ENCODE measurements around the gene VSIG1.

The VSIG1 gene

DNA sequence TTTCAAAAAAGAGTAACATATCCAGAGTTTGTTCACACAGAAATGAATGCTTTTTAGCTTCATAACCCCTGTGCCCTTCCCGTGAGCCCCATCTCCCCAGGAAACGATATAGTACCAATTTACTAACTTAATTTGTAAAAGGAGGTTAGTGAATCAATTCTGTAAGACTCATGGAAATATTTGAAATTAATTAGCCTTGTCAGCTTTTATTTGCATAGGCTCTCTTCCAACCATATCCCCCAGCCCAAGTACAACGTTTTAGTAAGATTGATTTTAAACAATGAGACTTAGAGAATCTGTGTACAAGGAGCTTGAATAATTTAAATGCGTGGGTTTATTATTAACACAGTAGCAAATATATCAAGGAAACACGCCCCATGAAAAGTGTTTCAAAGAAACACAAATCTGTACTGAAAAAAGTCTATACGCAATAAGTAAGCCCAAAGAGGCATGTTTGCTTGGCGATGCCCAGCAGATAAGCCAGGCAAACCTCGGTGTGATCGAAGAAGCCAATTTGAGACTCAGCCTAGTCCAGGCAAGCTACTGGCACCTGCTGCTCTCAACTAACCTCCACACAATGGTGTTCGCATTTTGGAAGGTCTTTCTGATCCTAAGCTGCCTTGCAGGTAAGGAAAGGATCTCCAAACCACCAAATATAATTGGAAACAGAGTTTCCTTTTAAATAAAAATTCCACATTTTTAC lies at the start of gene VSIG1:
TSS of gene VSIG1 (plus strand) at position 512 of the 703 bp plus-strand sequence. CDS start at position 578, 66 bp downstream.
- DNase-seq (ENCODE audit: low read depth, low spot score): no peak

DNA sequence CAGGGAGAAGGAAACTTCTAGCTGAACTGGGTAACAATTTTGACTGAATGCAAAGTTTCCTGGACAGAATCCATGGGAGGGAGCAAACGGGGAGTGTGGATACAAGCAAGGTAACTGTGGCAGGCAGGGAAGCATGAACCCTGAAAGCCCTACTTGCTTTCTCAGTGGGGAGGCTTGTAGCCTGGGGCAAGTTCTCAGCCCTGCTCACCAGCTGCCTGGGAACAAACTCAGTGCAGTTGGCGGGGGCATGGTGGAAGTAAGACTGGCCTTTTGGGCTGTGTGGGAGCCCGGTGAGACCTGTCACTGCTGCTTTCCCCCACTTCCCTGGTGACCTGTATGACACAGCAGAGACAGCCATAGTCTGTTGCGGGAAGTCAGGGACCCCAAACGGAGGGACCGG lies 48.7 kb upstream of the VSIG1 start:
- no peak for DNase-seq (ENCODE audit: low read depth, low spot score)

DNA sequence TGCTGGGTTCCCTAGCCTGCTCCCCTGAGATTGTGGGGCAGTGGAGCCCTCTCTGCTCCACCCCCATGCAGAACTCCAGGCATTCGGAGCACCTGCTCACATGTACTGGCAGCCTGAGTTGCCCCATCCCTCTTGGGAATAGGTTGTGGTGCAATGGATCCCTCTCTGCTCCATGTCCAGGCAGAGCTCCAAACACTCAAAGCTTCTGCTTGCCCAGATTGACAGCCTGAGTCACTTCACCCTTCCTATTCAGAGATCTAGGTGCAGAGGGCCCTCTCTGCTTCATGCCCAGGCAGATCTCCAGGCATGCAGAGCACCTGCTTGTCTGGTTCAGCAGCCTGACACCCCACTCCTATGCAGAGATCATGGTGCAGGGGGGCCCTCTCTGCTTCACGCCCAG lies 44.1 kb upstream of the VSIG1 start:
- no peak for DNase-seq (ENCODE audit: low read depth, low spot score)

DNA sequence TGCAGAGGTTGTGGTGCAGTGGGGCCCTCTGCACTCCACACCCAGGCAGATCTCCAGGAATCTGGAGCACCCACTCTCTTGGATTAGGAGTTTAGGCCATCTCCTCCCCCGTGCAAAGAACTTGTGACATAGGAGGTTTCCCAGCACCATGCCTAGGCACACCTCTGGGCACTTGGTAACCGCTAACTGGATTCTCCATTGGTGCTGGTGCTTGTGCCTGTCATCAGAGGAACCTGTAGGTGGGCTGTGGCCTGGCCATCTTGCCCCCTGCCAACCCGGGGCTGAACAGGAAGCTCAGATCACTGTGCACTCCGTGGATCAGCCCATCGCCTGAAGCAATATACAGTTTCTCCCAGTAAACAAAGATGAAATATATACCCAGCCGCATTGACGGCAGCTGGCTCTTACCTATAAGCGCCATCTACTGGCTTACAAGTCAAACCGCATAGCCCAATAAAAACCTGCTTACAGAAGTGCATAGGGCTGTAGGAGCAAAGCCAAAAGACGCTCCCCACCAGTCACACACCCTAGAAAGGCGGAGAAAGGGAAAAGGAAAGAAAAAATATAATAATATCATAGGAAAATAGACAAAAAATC lies 43.5 kb upstream of the VSIG1 start:
- no peak for DNase-seq (ENCODE audit: low read depth, low spot score)

DNA sequence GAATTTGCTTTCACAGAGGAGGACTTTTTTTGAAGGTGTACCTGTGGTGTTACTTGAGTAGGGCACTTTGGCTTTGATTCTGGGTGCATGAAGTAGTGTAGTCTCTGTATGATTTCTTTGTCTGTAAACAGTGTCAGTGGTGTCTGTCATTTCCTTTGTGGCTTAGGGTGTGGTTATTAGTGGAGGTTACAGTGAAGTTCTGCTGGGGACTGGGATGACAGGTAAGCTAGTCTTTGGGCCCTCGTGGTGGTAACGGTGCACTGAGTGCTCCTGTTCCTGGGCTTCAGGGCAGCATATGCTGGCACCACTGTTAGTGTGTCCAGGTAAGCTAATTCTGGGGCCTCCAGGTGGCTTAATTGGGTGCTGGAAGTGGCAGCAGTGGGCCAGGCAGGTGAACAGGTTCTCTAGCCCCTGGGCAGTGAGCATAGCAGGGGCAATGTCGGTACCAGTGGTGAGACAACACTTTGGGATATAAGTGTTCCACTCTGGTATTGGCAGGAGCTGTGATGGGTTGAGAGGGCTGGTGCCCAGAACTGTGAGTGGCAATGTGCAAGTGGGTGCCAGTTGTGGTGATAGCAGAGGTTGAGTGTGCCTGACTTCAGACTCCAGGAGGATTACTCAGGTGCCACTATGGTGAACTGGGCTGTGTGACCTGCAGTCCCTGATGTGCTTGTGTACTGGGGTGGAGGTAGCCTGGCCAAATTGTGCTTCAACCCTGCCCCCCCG lies 26.0 kb upstream of the VSIG1 start:
- no peak for DNase-seq (ENCODE audit: low read depth, low spot score)

DNA sequence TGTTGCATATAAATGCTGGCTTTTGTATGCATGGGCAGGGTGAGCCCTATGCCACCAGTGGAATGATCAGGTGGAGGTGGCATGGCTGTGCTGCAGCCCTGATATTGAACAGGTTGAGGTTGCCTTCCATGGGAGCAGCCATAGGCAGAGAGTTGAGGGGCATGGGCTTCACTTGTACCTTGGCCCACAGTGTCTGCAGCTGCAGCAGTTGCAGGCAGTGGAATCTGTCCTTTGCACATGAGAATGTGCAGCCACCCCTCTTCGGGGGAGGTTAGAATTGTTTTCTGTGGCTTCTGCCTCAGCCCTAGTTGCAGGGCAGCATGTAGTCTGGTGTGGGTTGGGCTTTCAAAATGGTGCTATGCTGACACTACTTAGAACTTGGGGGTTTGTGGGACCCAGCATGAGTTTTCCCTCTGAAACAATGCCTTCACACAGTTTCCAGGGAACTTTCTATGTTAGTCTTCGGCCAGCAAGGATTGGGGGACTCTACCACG lies 25.4 kb upstream of the VSIG1 start:
- no peak for DNase-seq (ENCODE audit: low read depth, low spot score)

DNA sequence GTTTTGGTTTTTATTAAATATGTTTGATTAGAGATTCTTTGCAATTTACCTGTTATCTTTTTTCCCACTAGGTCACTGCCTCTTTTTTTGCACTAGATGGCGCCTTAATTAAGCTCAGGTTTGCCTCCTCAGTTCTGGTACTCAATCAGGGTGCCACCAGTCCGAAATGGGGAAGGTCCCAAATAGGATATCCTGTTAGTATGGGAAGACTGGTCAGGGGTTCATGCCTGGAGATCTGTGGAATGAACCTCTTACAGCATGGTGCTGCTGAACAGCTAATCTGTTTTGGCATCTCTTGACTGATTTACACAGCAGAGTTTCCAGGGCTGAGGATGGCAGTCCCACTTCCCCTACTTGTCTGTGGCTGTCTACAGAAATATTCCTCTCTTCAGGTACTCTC lies 24.2 kb upstream of the VSIG1 start:
- DNase-seq (ENCODE audit: low read depth, low spot score): no peak

DNA sequence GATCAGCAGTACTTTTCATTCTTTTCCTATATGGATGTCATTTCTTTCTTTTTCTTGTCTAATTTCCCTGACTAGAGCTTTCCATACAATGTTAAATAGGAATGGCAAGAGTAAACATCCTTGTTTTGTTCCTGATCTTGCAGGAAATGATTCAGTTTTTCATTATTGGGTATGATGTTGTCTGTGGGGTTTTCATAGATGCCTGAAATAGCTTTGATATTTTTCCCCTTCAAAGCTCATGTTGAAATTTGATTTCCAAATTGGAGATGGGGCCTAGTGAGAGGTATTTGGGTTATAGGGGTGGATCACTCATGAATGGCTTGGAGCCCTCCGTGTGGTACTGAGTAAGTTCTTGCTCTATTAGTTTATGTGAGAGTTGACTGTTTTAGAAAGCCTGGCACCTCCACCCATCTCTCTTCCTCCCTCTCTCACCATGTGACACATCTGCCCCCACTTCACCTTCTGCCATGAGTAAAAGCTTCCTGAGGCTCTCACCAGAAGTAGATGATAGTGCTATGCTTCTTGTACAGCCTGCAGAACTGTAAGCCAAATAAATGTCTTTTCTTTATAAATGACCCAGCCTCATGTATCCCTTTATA lies 22.3 kb upstream of the VSIG1 start:
- DNase-seq (ENCODE audit: low read depth, low spot score): no peak

DNA sequence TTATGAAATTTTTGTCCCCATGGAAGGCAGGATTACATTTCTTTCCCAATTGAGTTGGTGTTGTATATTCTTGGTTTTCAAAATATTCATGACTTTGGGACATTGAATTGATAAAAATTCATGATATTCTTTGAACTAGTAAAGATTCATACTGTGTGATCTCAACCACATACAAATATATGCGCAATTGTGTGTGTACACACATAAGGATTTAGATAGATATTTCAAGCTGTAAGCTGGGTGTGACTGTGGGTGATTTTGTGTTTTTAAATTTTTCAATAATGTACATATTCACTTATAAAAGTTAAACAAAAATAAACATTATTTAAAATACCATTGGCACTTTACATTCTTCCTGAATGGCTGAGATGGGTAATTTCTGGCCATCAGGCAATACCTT lies 19.5 kb upstream of the VSIG1 start:
- no peak for DNase-seq (ENCODE audit: low read depth, low spot score)

DNA sequence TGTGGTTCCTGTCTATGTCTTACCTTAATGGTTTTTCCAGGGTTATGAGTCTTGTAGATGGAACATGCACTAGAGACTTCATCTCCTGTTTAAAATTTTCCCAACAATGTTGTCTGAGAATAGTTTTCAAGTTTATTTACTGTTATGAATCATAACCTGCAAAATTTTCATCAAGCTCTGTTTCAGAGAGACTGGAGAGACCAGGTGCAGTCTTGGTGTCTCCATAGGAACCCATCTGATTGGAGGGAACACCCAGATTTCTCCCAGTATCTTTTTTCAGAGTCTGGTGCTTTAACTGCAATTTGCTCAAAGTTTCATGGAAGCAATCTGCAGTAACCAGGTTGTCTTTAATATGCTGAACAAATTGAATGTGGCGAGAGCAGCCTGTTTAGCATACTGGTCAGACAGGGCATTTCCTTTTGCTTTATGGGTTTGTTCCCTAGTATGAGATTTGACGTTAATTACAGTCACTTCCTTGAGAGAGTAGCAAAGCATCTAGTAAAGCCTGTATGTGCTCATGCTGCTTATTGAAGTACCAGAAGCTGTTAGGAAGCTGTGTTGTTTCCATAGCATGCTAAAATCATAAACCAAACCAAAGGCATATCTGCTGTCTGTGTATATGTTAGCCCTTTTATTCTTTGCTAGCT lies 18.8 kb upstream of the VSIG1 start:
- no peak for DNase-seq (ENCODE audit: low read depth, low spot score)

DNA sequence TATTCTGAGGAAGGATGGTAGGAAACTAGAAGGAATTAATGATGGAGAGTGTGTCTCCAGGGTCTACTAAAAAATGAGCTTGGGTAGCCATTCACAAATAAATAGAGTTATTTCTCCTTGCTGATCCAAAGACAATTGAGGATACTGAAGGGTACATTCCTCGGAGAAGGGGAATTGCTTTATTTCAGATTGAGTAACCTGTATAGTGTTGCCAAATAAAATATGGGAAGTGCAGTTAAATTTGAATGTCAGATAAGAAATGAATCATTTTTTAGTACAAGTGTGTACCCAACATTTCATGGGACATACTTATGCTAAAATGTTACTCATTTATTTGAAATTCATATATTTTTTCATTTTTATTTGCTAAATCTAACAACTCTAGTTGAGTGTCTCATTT lies 16.0 kb upstream of the VSIG1 start:
- DNase-seq (ENCODE audit: low read depth, low spot score): no peak

DNA sequence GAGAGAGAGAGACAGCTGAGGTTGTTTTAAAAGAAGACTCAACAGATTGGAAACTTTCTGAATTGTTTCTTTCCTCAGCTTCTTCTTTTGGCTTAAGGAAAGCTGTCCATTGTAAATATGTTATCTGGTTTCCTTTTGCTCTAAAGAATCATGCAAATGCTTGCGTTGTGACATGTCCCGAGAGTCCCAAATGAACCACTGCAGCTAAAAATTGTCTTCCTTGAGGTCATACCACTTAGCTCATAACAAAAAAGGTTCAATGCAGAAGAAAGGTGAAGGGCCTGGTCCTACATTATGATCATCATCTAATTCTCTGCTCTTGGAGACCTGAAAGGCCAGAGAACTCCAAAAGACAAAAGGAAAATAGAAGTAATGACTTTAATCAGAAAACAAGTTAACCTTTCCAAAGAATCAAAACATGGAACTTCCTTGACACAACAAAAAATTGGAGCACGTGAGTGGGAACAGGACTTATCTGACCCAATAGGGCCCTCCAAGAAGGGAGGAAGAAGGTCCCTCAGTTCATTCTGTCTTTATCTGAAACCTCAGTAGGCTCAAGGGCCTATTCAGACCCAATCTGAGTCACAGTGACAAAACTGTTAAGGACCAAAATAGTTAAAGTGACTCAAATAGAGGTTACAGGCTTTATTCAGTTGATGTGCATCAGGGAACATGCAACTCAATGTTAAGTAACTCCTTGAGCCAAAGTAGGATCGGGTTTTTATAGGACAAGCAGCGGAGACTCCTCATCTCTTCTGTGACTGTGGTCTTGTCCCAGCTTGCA lies 14.7 kb upstream of the VSIG1 start:
- DNase-seq (ENCODE audit: low read depth, low spot score): no peak

DNA sequence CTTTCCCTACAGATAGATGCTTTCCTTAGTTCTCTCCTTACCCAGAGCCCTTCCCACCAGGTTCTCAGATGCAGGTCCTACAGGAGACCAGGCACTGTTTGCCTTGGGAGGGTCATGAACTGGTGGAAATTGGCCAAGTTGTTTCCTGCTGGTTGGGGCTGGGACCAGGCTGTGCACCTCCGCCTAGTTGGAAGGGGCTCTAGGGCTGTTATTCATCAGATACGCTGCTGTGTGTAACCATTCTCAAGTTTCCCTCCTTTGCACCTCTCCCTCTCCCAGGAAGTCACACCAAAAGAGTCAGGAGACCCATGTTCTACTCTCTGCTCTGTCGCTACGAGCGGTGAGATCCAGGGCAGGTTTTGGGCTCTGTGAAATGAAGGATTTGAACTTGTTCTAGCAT lies 11.9 kb upstream of the VSIG1 start:
- no peak for DNase-seq (ENCODE audit: low read depth, low spot score)

DNA sequence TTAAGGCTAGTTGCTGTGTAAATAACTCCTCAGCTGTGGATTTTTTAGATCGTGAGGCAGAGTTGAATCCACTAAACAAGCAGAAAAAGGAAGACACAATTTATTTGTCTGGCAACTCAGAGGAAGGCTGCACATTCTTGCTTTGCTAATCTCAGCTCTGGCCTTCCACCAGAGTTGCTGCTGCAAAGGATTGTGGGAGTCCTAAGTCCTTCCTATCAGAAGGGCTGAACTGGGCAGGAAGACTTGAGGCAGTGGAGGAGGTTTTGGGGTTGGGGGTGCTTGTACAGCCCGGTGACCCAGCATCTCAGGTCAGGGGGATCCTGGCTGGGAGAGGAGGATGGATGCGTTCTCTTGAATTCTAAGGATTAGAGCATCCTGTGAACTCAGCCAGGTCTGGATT lies 11.0 kb upstream of the VSIG1 start:
- no peak for DNase-seq (ENCODE audit: low read depth, low spot score)

DNA sequence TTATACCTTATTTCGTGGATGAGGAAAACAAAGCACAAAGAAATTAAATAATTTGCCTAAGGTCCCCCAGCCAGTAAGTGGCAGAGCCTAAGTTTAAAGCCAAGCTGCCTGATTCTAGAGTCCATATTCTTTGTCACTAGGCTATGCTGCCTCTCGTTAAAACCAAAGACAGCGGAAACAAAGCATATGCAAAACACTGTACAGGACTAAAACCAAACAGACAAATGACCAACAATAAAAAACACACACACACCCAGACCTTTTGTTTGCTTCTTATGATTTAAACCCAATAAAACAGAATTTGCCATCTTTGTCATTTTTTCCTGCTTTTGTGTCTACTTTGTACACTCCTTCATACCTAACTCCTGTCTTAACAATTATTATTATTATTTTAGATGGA lies 10.1 kb upstream of the VSIG1 start:
- no peak for DNase-seq (ENCODE audit: low read depth, low spot score)

DNA sequence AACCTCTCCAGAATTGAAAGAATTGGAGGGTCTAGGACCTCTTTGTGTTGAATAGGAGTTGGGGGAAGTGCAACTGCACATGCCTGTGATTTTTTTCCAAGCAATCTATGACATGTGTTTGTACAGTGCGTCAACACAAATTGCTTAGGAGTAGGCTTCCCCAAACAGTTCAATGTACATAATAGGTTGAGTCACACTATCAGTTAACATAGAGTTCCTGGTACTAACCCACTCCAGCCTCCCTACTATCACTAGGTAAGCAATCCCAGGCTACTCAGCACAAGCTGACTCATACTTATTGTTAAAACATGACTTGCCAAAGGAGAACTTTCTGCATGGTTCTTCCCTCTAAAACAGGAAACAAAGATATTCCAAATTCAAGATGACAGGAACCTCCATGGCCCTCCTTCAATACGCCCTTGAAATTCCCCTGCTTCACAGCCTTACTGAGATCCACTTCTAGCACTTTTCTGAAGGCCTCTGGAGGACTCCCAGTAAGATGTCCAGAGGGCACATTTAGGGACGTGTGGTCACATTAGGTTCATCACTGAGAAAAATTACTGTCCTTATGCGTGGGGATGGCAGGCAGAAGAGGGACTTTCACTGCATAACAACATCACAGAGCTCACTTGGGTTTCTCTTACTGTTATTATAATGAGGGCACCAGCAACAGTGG lies 8.4 kb upstream of the VSIG1 start:
- DNase-seq (ENCODE audit: low read depth, low spot score): no peak

DNA sequence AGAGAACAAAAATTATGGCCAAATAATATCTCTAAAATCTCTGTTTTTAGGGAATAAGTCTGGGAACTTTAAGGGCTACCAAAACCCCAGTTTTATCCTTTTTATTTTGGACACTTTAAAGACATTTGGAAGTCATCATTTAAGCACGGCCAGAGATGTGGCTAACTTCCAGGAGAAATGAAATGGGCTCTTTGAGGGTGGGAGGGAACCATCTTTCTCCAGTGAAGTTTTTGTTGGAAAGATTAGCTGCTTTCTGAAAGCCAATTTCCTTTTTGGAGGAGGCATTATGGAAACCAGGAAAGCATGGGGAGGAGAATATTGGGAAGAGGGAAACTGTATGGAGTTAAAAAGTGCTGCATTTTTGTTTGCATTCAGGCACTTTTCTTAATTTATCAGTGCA lies 4.8 kb downstream of the VSIG1 start:
- DNase-seq (ENCODE audit: low read depth, low spot score): no peak

DNA sequence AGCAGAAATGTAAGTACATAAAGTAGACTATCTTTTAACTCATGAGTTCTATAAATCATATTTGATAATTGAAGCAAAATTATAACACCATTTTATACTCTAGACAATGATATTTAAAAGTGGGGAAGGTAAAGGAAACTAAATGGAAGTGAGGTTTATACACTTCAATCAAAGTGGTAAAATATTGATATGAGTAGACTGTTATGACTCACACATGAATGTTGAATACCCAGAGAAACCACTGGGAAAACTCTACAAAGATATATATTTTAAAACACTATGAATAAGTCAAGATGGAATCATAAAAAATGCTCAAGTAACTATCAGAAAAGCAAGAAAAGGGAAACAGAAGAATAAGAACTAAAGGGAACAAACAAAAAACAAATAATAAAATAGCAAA lies 8.4 kb downstream of the VSIG1 start:
- DNase-seq (ENCODE audit: low read depth, low spot score): no peak

DNA sequence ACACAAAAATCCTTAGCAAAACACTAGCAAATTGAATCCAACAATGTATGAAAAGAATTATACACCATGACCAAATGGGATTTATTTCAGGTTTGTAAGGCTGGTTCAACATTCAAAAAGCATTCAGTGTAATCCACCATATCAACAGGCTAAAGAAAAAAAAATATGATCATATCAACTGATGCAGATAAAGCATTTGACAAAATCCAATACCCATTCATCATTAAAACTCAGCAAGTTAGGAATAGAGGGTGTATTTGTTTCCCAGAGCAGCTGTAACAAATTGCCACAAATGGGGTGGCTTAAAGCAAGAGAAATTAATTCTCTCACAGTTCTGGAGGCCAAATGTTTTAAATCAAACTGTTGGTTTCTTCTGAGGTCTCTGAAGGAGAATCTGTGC lies 10.7 kb downstream of the VSIG1 start:
- DNase-seq (ENCODE audit: low read depth, low spot score): no peak

DNA sequence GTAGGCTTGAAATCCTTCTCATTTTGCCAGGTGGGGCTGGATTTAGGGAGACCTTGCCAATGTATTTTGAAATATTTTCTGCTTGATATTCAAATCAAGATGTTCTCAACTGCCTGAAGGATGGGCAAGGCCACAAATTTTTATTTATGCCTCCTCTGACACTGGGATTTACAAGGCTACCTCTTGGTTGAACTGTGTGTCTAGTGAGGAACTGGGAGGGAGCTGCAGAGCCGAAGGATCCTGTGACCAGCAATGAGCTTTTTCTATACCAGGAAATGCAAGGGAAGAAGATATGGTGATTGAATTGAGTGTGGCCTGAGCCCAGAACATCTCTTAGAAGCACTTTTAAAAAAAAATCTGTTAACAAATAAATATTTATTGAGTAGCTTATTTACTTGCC lies 14.9 kb downstream of the VSIG1 start:
- DNase-seq (ENCODE audit: low read depth, low spot score): no peak

DNA sequence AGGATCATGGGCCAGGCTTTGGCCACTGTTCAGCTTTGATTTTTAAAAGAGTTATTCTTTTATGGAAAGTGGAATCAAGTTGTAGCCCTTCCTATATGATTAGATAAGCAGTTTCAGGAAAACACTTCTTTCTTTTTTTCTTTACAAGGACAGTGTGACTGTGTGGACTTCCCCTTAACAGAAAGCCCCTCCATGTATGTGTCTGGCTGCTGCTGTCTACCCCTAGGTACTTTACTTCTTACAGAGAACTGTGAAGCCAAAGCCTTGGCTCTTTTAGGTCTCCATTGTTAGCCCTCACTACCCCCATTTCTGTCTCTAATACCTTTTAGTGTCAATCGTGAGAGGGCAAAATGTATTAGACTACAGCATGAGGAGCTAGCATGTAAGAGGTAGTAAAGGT lies 19.1 kb downstream of the VSIG1 start:
- DNase-seq (ENCODE audit: low read depth, low spot score): no peak

Measured in activated naive CD8-positive, alpha-beta T cell treated with anti-CD3 and anti-CD28 coated beads, Interleukin-2, amount 50 U/mL, for 16 hours (primary cell).